GM15510 (cell line): ENCODE results near the gene NDRG4.

ENCODE experiments used
- POLR2A ChIP-seq: IDR thresholded peaks from 3 replicates; pipeline ENCODE4 v1.6.1; 2011; ENCODE audit warnings: borderline replicate concordance; ENCODE audit not compliant: insufficient read length; ENCODE audit errors: extremely low read depth

Gene NDRG4

DNA sequence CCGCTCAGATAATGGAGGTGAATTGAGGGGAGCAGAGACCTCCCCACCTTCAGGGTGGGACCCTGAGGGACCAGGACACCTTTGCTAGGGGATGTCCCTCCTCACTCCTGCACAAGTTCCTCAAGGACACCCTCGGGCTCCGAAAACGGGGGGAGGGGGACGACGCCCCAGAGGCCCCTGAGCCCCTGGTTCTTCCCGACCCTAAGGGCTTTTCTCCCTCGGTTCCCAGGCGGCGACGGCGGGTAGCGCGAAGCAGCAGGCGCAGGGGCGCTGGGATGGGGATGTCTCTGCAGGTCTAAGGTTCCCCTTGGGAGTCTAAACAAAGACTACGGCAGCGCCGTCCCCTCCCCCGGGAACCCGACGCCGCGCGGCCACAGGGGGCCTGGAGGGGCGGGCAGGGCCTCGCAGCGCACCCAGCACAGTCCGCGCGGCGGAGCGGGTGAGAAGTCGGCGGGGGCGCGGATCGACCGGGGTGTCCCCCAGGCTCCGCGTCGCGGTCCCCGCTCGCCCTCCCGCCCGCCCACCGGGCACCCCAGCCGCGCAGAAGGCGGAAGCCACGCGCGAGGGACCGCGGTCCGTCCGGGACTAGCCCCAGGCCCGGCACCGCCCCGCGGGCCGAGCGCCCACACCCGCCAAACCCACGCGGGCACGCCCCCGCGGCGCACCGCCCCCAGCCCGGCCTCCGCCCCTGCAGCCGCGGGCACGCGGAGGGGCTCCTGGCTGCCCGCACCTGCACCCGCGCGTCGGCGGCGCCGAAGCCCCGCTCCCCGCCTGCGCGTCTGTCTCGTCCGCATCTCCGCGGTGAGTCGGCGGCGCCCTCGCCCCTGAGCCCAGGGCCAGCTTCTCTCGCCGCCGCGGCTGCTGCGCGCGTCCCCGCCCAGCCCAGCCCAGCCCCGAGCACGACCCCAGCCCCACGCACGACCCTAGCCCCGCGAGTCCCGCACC, 36.7 kb upstream of the NDRG4 start:
- no peak for TF ChIP-seq POLR2A

GRCh38 chr16:58464047-58464915, 35.7 kb upstream of the NDRG4 start:
- no peak for TF ChIP-seq POLR2A

DNA sequence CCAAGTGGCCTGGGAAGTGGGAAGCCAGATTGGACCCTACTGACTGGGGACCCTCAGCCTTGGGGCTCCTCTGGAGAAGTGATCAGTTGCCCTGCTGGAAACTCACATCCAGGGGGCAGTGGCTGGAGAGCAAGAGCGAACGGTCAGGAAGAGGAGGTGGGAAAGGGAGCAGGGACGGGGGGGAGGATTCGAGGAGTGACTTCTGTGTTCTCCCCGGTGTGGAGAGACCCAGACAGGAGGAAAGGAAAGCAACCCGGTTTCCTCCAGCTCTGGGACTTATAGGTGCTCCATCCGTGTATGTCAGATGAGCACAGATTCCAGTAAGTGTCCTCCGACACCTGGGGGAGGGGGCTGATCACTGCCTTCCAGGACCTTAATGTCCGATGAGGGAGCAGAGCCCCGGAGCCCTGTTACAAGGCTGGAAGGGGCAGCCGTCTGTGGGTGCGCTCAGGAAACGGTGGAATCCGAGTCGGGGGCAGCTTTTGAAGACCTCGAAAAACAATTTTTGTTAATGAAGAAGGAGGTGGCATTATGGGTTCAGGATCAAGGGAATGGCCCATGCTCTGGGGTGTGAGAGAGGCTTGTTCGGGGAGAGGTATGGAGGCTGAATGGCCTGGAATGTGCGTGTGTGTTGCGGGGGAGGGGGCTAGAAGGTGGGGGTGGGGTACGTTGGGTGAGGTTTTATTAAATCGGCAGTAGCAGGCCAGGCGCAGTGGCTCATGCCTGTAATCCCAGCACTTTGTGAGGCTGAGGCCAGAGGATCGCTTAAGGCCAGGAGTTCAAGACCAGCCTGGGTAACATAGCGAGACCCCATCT, 34.8 kb upstream of the NDRG4 start:
- TF ChIP-seq POLR2A: no peak

DNA sequence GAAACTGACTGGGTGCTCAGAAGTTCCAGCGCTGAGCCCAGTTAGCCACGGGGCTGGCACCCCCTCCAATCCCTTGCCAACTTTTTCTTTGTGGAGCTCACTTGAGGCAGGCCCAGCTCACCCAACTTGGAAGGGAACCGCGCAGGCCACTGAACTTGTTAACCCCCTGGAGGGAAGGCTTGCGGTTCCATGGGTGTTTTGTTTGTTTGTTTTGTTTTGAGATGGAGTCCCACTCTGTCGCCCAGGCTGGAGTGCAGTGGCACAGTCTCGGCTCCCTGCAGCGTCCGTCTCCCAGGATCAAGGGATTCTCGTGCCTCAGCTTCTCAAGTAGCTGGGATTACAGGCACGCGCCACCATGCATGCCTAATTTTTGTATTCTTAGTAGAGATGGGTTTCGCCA, 34.1 kb upstream of the NDRG4 start:
- no peak for TF ChIP-seq POLR2A

- no peak for TF ChIP-seq POLR2A
Measured at GRCh38 chr16:58466396-58466795, 33.5 kb upstream of the NDRG4 start.

DNA sequence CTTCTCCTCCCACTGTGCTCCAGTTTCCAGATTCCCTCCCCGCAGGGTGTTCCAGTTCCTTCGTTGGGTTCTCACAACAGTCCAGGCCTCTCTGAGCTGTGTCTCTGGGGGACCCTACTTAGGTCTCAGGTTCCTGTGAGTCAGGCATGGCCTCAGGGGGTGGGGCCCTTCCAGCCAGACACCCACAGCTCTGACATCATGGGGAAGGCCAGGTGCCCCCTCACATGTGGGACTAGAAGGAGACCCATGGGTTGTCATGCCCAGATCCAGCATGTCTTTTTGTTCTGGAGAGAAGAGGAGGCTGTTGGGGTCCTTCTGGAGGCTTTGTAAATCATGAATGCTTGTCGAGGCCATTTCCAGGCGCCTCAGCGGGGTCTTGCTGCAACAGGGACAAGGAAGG, 32.0 kb upstream of the NDRG4 start:
- no peak for TF ChIP-seq POLR2A

- TF ChIP-seq POLR2A: no peak
Measured at GRCh38 chr16:58471209-58471975, 28.6 kb upstream of the NDRG4 start.

GRCh38 chr16:58472266-58472665, 27.7 kb upstream of the NDRG4 start:
- TF ChIP-seq POLR2A: no peak

DNA sequence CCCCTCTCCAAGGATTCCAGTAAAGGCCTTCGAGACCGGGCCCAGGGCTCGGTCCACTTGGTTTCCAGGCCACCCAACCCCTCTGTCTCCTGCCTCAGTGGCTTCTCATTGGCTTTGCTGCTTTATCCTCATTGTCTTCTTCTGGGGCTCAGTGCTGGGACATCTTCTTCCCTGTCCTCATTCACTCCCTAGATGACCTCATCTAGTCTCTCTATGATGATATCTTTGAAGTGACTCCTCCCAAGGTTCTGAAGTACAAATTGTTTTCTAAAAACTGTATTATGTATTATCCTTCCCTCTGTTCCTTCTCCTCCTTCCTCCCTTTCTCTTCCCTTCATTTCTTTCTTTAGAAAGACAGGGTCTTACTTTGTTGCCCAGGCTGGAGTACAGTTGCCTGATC, 27.1 kb upstream of the NDRG4 start:
- TF ChIP-seq POLR2A: no peak

- no peak for TF ChIP-seq POLR2A
Measured at GRCh38 chr16:58474296-58474695, 25.6 kb upstream of the NDRG4 start.

DNA sequence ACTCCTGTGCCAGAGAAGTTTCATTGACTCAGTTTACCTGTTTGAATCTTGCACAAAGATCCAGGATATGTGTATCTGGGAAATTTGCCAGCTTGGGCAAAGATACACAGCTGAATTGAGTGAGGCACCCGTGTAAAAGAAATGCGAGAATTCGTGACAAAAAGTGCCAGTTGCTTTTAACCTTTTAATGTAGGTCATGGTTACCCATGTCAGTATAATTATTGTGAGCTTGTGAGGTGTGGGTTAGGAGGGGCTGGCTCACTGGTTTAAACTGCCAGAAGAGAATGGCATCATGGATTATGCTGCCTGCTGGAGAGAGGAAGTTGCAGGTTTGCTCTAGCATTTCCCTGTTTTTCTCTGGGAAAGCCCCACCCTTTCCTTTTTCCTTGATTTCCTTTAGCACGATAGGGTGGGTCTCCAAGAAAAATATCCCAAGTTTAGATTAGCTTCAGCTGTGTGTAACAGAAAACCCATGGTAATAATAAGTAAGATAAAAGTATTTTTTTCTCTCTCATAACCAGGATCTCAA, 24.8 kb upstream of the NDRG4 start:
- no peak for TF ChIP-seq POLR2A

- no peak for TF ChIP-seq POLR2A
Measured at GRCh38 chr16:58476791-58477190, 23.2 kb upstream of the NDRG4 start.

GRCh38 chr16:58478427-58478826, 21.5 kb upstream of the NDRG4 start:
- no peak for TF ChIP-seq POLR2A
